ENCODE measurements around the gene FILIP1. TPM values are rescaled to one million over a fixed set of nuclear protein-coding genes. Genes with fewer than 3 reads are reported as not detected.

The FILIP1 gene
- polyA plus RNA-seq, 1 donor = 57.6 TPM

DNA sequence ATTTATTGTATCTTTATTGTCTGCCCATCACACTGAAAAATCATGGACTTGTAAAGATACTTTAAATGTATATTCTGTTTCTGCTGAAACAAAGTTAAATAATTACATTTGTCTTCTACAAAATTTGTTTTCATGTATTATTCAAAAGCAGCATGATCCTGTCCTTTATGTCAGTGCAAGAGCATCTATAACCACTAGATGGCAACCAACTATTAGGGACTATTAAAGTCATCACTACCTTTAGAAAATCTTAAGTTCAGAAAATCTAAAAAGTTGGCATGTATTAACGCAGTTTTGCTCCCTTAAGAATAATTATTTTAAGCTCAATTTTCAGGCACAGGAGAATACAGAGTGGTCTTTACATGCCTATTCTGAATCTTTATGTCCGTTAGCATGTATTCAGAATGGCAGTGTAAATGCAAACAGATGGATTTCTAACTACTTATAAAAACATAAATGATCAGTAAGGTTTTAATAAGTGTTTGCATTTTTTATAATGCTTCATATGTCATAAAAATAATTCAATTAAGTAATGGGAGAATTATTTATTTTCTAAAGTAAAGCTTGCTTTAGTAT lies 226.8 kb downstream of the FILIP1 start:
- DNase-seq (ENCODE audit: low read depth) = no peak

DNA sequence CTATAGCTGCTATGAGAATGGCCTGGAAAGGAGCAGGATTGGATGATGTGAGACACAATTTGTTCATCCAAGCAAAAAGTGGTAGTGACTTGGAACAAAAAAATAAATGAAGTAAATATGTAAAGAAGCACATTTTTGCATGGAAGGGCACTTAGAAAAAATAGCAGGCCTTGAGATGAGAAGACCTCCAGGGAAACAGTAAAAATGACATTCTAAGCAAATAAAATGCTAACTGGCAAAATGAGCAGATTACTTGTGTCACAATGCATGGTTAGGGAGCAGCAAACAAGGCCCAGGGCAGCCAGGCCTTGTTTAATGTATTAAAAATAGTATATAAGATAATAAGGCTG lies 230.2 kb downstream of the FILIP1 start:
- no peak for DNase-seq (ENCODE audit: low read depth)

DNA sequence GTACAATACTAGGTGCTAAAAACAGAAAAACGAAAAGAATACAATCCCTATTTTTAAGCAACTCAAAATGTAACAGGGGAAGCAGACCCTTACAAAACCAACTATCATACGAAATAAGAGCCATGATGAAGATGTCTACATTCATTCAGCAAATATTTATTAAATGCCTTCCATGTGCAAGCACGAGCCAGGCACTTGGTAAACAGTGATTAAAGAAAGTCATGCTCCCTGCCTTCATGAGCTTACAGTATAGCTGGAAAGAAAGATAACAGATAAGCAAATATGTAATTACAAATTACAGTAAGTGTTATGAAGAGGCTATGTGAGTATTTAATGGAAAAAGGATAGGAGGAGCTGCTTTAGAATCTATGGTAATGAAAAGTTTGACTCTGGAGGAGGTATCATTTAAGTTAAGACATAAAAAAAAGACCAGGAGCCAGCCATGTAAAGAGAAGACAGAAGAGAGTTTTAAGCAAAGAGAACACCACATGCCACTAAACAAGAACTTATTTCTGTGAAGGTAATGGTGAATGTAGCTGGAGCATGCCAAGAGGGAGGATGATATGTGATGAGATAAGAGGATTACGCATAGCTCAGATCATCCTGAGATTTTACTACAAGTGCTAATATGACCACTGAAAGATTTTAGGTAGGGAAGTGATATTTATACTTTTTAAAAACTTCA lies 230.7 kb downstream of the FILIP1 start:
- no peak for DNase-seq (ENCODE audit: low read depth)

GRCh38 chr6:75261299-75261698 lies 232.3 kb downstream of the FILIP1 start:
- DNase-seq (ENCODE audit: low read depth) = no peak

DNA sequence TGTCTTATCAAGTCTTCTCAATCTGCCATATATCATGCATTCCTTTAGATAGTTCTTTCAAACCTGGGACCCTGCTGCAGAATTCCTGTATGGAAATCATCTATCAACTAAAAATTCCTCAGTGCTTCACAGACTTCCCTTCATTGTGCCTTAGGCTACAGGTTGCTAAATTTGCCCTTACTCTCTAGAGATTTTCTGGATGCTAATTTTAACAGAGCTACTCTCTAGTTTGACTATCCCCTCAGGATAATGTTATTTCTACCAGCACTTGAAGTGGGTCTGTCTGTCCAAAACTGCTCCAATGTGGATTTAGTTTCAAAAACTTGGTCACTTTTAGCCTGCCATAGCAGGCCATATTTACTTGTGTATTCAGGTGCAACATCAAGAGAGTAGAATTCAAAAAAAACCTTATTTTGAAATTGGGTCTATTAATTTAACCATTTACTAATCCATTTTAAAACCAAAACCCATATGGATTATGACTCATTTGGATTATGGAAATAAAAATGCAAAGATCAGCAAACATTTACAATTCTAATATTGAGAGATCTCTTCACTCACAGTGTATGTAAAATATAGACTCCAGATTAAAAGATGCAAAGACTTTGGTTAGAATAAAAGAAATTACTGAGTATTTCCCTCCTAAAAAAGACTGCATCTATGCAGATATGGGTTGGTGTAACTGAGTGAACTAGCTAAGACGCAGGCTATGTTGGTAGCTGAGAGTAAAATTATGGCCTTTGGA lies 236.1 kb downstream of the FILIP1 start:
- no peak for DNase-seq (ENCODE audit: low read depth)

GRCh38 chr6:75250552-75250951 lies 243.0 kb downstream of the FILIP1 start:
- DNase-seq (ENCODE audit: low read depth) = no peak

DNA sequence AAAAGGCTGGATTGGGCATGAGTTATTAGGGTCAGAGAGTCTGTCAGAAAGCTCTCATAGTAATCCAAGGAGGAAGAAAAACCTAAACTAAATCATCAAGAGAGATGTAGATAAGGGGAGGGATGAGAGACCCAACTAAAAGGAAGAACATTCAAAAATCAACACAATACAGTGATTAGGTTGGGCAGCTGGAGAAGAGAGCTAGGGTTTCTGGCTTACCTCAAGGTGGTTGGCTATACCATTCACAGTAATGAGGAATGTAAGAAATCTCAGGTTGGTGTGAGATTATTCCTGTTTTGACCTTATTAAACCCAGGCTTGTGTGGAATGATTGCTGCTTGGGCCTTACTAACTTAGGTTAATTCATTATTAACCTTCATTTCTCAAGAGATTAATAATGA lies 243.8 kb downstream of the FILIP1 start:
- no peak for DNase-seq (ENCODE audit: low read depth)

GRCh38 chr6:75246386-75246785 lies 247.2 kb downstream of the FILIP1 start:
- no peak for DNase-seq (ENCODE audit: low read depth)

GRCh38 chr6:75244063-75244584 lies 249.5 kb downstream of the FILIP1 start:
- DNase-seq (ENCODE audit: low read depth) = no peak

DNA sequence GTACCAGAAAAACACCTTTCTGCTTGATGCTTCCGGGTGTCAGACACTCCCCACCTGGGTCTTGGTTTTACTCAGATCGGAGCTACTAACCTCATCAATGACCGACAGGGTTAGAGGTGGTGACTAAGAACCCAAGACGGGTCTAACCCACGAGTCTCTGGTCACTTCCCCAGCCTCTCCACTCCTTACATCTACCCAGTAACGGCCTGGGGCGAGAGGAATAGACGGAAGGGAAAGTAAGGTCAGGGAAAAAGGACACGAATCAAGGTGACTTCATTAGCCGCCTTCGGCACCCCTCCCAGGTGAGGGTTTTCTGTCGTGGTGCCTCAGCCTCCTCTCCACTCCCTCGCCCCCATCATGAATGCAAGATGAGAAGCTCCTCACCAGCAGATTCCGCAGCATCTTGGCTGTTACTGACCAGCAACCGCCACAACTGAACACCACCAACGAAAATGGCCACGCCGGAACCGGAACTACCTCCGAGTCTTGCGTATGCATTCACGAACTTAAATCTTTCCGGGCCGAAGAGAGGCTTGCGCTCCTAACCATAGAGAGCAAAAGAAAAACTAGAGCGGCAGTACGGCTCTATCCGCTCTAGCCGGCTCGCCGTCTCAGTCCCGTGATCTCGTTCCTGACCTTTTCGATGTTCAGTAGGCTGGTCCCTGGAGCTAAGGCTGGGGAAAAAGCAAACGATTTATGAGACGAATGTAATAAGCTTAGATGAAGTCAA lies 250.1 kb downstream of the FILIP1 start, which contains the start of gene COX7A2:
TSS of gene COX7A2 (minus strand) at position 469 of the 730 bp plus-strand sequence. CDS start at position 402, 67 bp downstream.
- DNase-seq (ENCODE audit: low read depth) = peak; percentile 96

Other genes with a start within 250 kb of the FILIP1 start
- gene COX7A2, start 250.0 kb downstream of the FILIP1 start, polyA plus RNA-seq (ENCODE audit: insufficient read length) = 211 TPM
- 56.1 TPM for gene TMEM30A, start 209.0 kb downstream of the FILIP1 start, polyA plus RNA-seq (ENCODE audit: insufficient read length)
- 70.0 TPM for gene SENP6, start 108.1 kb upstream of the FILIP1 start, polyA plus RNA-seq (ENCODE audit: insufficient read length)

All from forelimb muscle (tissue), 1 donor.